NCI-H748 (cell line): ENCODE results near the gene SPATA31D1.

Experiments
- DNase-seq: peaks from one replicate; lab custom pipeline; 2025; ENCODE audit not compliant: unreplicated experiment; lab: John Stamatoyannopoulos, UW

SPATA31D1 gene

GRCh38 chr9:82020331-82020730, 31.8 kb downstream of the SPATA31D1 start:
- DNase-seq, result no peak

GRCh38 chr9:82021198-82021597, 32.6 kb downstream of the SPATA31D1 start:
- DNase-seq, result no peak

- no peak for DNase-seq
Measured at GRCh38 chr9:82022121-82022520, 33.5 kb downstream of the SPATA31D1 start.

- DNase-seq, result no peak
Measured at GRCh38 chr9:82024908-82025307, 36.3 kb downstream of the SPATA31D1 start.

- DNase-seq, result no peak
Measured at GRCh38 chr9:82031538-82032280, 43.1 kb downstream of the SPATA31D1 start.

GRCh38 chr9:82034956-82035731, 46.6 kb downstream of the SPATA31D1 start:
- DNase-seq, result no peak

GRCh38 chr9:82036086-82036485, 47.5 kb downstream of the SPATA31D1 start:
- DNase-seq, result no peak

- DNase-seq, result no peak
Measured at GRCh38 chr9:82037126-82037525, 48.6 kb downstream of the SPATA31D1 start.

GRCh38 chr9:82038897-82039296, 50.3 kb downstream of the SPATA31D1 start:
- no peak for DNase-seq
